T47D (cell line): ENCODE results near the gene RBFOX2.
A peak's percentile ranks its signal among the peaks of the same experiment; 100 is the strongest.

ENCODE experiments used
- DNase-seq, 2 experiments: peaks; one replicate each; pipeline versions ENCODE4 v3.0.0 to v3.0.0-alpha.2; 2011 to 2012; ENCODE audit warnings: low read depth in 1 of 2, low spot score in 1 of 2
- JUND ChIP-seq: IDR thresholded peaks from 2 replicates; pipeline ENCODE4 v1.6.1; 2012; ENCODE audit warnings: low read depth
- in situ Hi-C: cut with HindIII; loops from 2 replicates; pipeline ENCODE4 v1.10.0; 2016; ENCODE audit warnings: low sequenced_read_pairs, low pct_unique_long_range_greater_than_20kb

RBFOX2 gene

GRCh38 chr22:35838855-35839576, 189.6 kb downstream of the RBFOX2 start:
- DNase-seq, result peak in 1 of 2 experiments; percentile 50
- in situ Hi-C loops, result no loop called here
- no peak for TF ChIP-seq JUND

- in situ Hi-C loops, result no loop called here
- no peak for DNase-seq
- TF ChIP-seq JUND, result no peak
Observed at GRCh38 chr22:35837101-35837727, 191.4 kb downstream of the RBFOX2 start.

- peak in 1 of 2 experiments; percentile 72 for DNase-seq
- TF ChIP-seq JUND, result no peak
- in situ Hi-C loops, result no loop called here
Observed at GRCh38 chr22:35835998-35836691, 192.5 kb downstream of the RBFOX2 start.

- no peak for DNase-seq
- no peak for TF ChIP-seq JUND
- in situ Hi-C loops, result no loop called here
Observed at GRCh38 chr22:35835267-35835997, 193.2 kb downstream of the RBFOX2 start.

GRCh38 chr22:35834061-35834460, 194.6 kb downstream of the RBFOX2 start:
- in situ Hi-C loops, result no loop called here
- no peak for DNase-seq
- no peak for TF ChIP-seq JUND

GRCh38 chr22:35830305-35830704, 198.3 kb downstream of the RBFOX2 start:
- DNase-seq, result no peak
- TF ChIP-seq JUND, result no peak

GRCh38 chr22:35824256-35824655, 204.4 kb downstream of the RBFOX2 start:
- in situ Hi-C loops, result no loop called here
- DNase-seq, result no peak
- TF ChIP-seq JUND, result no peak

More at GRCh38 chr22:35830305-35830704, 198.3 kb downstream of the RBFOX2 start:
- in situ Hi-C loops, result no loop called here

- DNase-seq, result peak in 1 of 2 experiments; percentile 12
- in situ Hi-C loops, result no loop called here
- no peak for TF ChIP-seq JUND
Observed at GRCh38 chr22:35821654-35822053, 207.0 kb downstream of the RBFOX2 start.

GRCh38 chr22:35819421-35819820, 209.2 kb downstream of the RBFOX2 start:
- DNase-seq, result no peak
- in situ Hi-C loops, result no loop called here

GRCh38 chr22:35818897-35819296, 209.7 kb downstream of the RBFOX2 start:
- in situ Hi-C loops, result no loop called here
- TF ChIP-seq JUND, result no peak
- no peak for DNase-seq

More at GRCh38 chr22:35819421-35819820, 209.2 kb downstream of the RBFOX2 start:
- no peak for TF ChIP-seq JUND

- no peak for DNase-seq
- no peak for TF ChIP-seq JUND
- in situ Hi-C loops, result no loop called here
Observed at GRCh38 chr22:35812600-35812999, 216.0 kb downstream of the RBFOX2 start.

GRCh38 chr22:35811670-35812069, 217.0 kb downstream of the RBFOX2 start:
- DNase-seq, result no peak
- in situ Hi-C loops, result no loop called here
- TF ChIP-seq JUND, result no peak
